PFSK-1 (cell line): ENCODE data around the gene MAP1B.

Source experiments
- FOXP2 ChIP-seq: optimal IDR thresholded peaks from 2 replicates; pipeline ENCODE3; 2011; ENCODE audit warnings: borderline replicate concordance, control low read depth, inconsistent platforms; ENCODE audit not compliant: insufficient read depth; ENCODE audit errors: extremely low read length, extremely low read depth
- POLR2AphosphoS5 ChIP-seq: IDR thresholded peaks from 2 replicates; pipeline ENCODE4 v1.6.1; 2012; ENCODE audit warnings: low read depth, mild to moderate bottlenecking, control low read depth, low read length, moderate library complexity
- SIN3A ChIP-seq: IDR thresholded peaks from 2 replicates; pipeline ENCODE4 v1.6.1; 2012; ENCODE audit warnings: mild to moderate bottlenecking, low read length, moderate library complexity, borderline replicate concordance; ENCODE audit not compliant: insufficient read depth
- TAF1 ChIP-seq: IDR thresholded peaks from 2 replicates; pipeline ENCODE4 v1.6.1; 2012; ENCODE audit warnings: low read length, control low read depth, borderline replicate concordance; ENCODE audit not compliant: insufficient read depth
- TF ChIP-seq, protein P1 (sequence below), 2 experiments: IDR thresholded peaks; 2 replicates each; pipeline versions ENCODE4 v1.6.1 to v1.8.0; 2011 to 2012; ENCODE audit warnings: low read depth in 2 of 2, low read length in 2 of 2, control low read depth in 1 of 2, inconsistent platforms in 1 of 2, mild to moderate bottlenecking in 1 of 2, moderate library complexity in 1 of 2; ENCODE audit not compliant: insufficient read depth in 1 of 2

DNA sequence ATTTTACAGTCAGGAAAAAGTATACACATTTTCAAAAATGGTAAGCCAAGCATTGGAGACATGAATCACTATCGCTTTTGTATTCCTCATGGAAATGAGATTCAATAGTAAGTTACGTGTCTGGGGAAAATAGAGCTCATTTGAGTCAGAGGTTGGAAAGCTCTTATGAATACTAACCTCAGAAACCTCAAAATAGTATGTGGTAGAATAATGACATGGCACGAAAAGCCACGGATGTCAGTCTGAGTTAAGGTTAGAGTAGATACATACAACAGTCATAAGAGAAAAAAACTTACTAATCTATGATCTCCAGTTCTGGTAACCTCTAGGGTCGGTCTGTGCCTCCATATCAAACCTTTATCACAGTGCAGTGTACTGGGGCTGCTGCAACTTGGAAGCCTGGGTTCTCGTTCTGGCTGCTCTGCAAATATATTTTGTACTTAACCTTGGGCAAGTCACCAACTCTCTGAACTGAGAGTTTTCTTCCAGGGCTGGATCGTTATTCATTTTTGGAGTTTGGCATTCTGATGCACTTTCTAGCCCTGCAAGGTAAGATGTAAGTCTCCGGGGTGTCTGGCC lies 31.8 kb downstream of the MAP1B start:
- no peak for TF ChIP-seq POLR2AphosphoS5
- TF ChIP-seq SIN3A, result no peak
- no peak for TF ChIP-seq TAF1
- TF ChIP-seq, protein P1, sequence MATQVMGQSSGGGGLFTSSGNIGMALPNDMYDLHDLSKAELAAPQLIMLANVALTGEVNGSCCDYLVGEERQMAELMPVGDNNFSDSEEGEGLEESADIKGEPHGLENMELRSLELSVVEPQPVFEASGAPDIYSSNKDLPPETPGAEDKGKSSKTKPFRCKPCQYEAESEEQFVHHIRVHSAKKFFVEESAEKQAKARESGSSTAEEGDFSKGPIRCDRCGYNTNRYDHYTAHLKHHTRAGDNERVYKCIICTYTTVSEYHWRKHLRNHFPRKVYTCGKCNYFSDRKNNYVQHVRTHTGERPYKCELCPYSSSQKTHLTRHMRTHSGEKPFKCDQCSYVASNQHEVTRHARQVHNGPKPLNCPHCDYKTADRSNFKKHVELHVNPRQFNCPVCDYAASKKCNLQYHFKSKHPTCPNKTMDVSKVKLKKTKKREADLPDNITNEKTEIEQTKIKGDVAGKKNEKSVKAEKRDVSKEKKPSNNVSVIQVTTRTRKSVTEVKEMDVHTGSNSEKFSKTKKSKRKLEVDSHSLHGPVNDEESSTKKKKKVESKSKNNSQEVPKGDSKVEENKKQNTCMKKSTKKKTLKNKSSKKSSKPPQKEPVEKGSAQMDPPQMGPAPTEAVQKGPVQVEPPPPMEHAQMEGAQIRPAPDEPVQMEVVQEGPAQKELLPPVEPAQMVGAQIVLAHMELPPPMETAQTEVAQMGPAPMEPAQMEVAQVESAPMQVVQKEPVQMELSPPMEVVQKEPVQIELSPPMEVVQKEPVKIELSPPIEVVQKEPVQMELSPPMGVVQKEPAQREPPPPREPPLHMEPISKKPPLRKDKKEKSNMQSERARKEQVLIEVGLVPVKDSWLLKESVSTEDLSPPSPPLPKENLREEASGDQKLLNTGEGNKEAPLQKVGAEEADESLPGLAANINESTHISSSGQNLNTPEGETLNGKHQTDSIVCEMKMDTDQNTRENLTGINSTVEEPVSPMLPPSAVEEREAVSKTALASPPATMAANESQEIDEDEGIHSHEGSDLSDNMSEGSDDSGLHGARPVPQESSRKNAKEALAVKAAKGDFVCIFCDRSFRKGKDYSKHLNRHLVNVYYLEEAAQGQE (IDR thresholded peaks at IDR 0.05; ENCODE audit: insufficient read depth in 1 of 2, low read depth in 2 of 2, low read length in 2 of 2), result no peak
- no peak for TF ChIP-seq FOXP2
